Measurements from ENCODE around the gene CERS6.

DNA sequence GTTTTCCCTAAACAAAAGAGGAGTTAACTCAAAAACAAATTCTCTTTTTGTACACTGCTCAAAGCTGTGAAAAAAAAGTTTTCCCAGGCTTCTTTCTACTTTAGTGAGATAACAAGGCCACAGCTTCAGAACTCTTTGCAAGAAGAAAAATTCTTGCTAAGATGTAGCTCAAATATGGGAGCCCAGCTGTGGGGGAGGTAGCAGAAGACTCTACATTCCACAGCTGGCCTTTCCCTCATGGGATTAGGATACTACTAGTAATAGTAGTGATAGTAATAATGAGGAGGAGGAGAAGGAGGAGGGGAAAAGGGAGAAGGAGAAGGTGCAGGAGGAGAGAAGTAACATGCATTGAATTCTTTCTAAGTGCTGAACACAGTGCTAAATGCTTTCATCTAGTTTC, 19.2 kb upstream of the CERS6 start:
- TF ChIP-seq EZH2 (IDR thresholded peaks at IDR 0.05) (no peak), POLR2AphosphoS5 (IDR thresholded peaks at IDR 0.05; ENCODE audit: borderline replicate concordance, low read depth, low read length) (no peak), FOXP2 (optimal IDR thresholded peaks at IDR 0.05; ENCODE audit: control extremely low read depth, extremely low read length, insufficient read depth) (no peak)

All from SK-N-MC (cell line).